GM12878 (cell line): ENCODE results near the gene GHDC. TPM values are rescaled to one million over a fixed set of nuclear protein-coding genes. Genes with fewer than 3 reads are reported as not detected.
"Not testable (repeated sequence)": the region's sequence is repeated elsewhere in the genome, so short reads cannot be mapped to it uniquely, and the experiment has no call there.

Experiments
- ATAC-seq: fragments of 200-7000 bp; cut with Tn5 transposase; 3 replicates; pipeline ENCODE4 v1.9.1; 2020; ENCODE audit warnings: mild to moderate bottlenecking, moderate library complexity
- BruUV-seq: library from RNA; stranded (reverse); fragments of 400-500 nt; replicated peaks from 2 replicates; lab custom pipeline; 2021; lab: Mats Ljungman, UMichigan
- CTCF ChIA-PET: fragments of 300-600 bp; sonication (Branson Sonifier 250); formaldehyde crosslinking; extraction: SDS; loops from one replicate; lab custom pipeline; 2021; ENCODE audit warnings: inconsistent platforms; lab: Yijun Ruan, JAX
- POLR2A ChIA-PET: fragments of 350-600 bp; formaldehyde crosslinking; extraction: SDS; loops from one replicate; lab custom pipeline; 2021; ENCODE audit warnings: inconsistent platforms; lab: Charles Lee
- RAD21 ChIA-PET: fragments of 300-600 bp; sonication (Branson Sonifier 250); formaldehyde crosslinking; loops from one replicate; lab custom pipeline; 2023; ENCODE audit warnings: antibody characterized with exemption; ENCODE audit not compliant: unreplicated experiment; lab: Charles Lee
- SMC1A ChIA-PET: fragments of 300-600 bp; sonication (Branson Sonifier 250); formaldehyde crosslinking; loops from one replicate; lab custom pipeline; 2023; ENCODE audit not compliant: unreplicated experiment, uncharacterized antibody; lab: Charles Lee
- DNase-seq: peaks from one replicate; pipeline ENCODE4 v3.0.0-alpha.2; 2011; ENCODE audit warnings: low read depth, low spot score
- FAIRE-seq: peaks from 3 replicates; lab custom pipeline; 2011; peaks lifted over from hg19 to GRCh38; lab: Jason Lieb, UNC
- H2AFZ ChIP-seq: 2 replicates; pipeline ENCODE4 v1.6.0; 2011; ENCODE audit warnings: low read depth, low read length, control low read depth; ENCODE audit not compliant: control insufficient read depth
- H3K27ac ChIP-seq: 2 replicates; pipeline ENCODE4 v1.5.1; 2011; ENCODE audit warnings: control low read depth; ENCODE audit not compliant: control insufficient read depth, insufficient read depth
- H3K27me3 ChIP-seq, 2 experiments: replicated peaks in 1 of 2; 2 replicates each; pipeline versions ENCODE4 v1.6.0 to v1.6.1; 2011; ENCODE audit warnings: low read length in 1 of 2; ENCODE audit not compliant: control insufficient read depth in 2 of 2, insufficient read depth in 2 of 2
- H3K36me3 ChIP-seq, 2 experiments: 2 replicates each; pipeline ENCODE4 v1.5.1; 2011; ENCODE audit warnings: low read length in 1 of 2; ENCODE audit not compliant: control insufficient read depth in 2 of 2, insufficient read depth in 2 of 2
- H3K4me1 ChIP-seq: 2 replicates; pipeline ENCODE4 v1.6.1; 2011; ENCODE audit warnings: mild to moderate bottlenecking, low read length, moderate library complexity, mixed read lengths; ENCODE audit not compliant: control insufficient read depth, insufficient read depth
- H3K4me2 ChIP-seq: 2 replicates; pipeline ENCODE4 v1.6.0; 2011; ENCODE audit warnings: control low read depth; ENCODE audit not compliant: control insufficient read depth, insufficient read depth
- H3K4me3 ChIP-seq: fragments of 200-600 bp; sonication (generic); 2 replicates; pipeline ENCODE4 v1.5.1; 2016
- H3K79me2 ChIP-seq: 2 replicates; pipeline ENCODE4 v1.6.0; 2011; ENCODE audit warnings: low read length; ENCODE audit not compliant: control insufficient read depth, insufficient read depth
- H3K9ac ChIP-seq: 2 replicates; pipeline ENCODE4 v1.8.0; 2011; ENCODE audit warnings: low read length, control low read depth, mixed read lengths; ENCODE audit not compliant: control insufficient read depth, insufficient read depth
- H3K9me3 ChIP-seq: replicated peaks from 3 replicates; pipeline ENCODE4 v1.5.1; 2011; ENCODE audit warnings: mild to moderate bottlenecking, low read length; ENCODE audit not compliant: control insufficient read depth, insufficient read depth
- H4K20me1 ChIP-seq: 2 replicates; pipeline ENCODE4 v1.6.0; 2011; ENCODE audit not compliant: control insufficient read depth, insufficient read depth
- BCL3 ChIP-seq: IDR thresholded peaks from 2 replicates; pipeline ENCODE4 v1.6.1; 2011; ENCODE audit warnings: borderline replicate concordance, low read depth, mild to moderate bottlenecking, moderate library complexity, low read length; ENCODE audit not compliant: insufficient read depth, poor library complexity, severe bottlenecking
- E2F8 ChIP-seq: fragments of 450-650 bp; IDR thresholded peaks from 2 replicates; pipeline ENCODE4 v1.6.1; 2018; ENCODE audit warnings: mild to moderate bottlenecking, low read depth, moderate library complexity; ENCODE audit not compliant: partially characterized antibody
- GABPA ChIP-seq: IDR thresholded peaks from 2 replicates; pipeline ENCODE4 v1.6.1; 2014; ENCODE audit warnings: antibody characterized with exemption, low read depth, mild to moderate bottlenecking, inconsistent platforms
- KDM1A ChIP-seq: fragments of 200-600 bp; sonication (generic); IDR thresholded peaks from 2 replicates; pipeline ENCODE4 v1.6.1; 2016; ENCODE audit warnings: borderline replicate concordance
- MLLT1 ChIP-seq: fragments of 450-650 bp; IDR thresholded peaks from 2 replicates; pipeline ENCODE4 v1.6.1; 2016; ENCODE audit warnings: mild to moderate bottlenecking
- RBBP5 ChIP-seq: fragments of 200-600 bp; sonication (generic); conservative IDR thresholded peaks from 2 replicates; pipeline ENCODE4 v1.6.1; 2016
- YBX1 ChIP-seq: fragments of 450-650 bp; IDR thresholded peaks from 2 replicates; pipeline ENCODE4 v1.6.1; 2016; ENCODE audit warnings: antibody characterized with exemption
- ZBTB33 ChIP-seq: fragments of 450-650 bp; IDR thresholded peaks from 2 replicates; pipeline ENCODE4 v1.6.1; 2017; ENCODE audit warnings: mild to moderate bottlenecking
- ZNF622 ChIP-seq: fragments of 450-650 bp; IDR thresholded peaks from 2 replicates; pipeline ENCODE4 v1.6.1; 2017; ENCODE audit warnings: mild to moderate bottlenecking, inconsistent platforms
- WGBS: methylation state at CpG from one replicate; pipeline ENCODE4 v1.1.6; 2016; ENCODE audit warnings: low lambda C conversion rate; ENCODE audit not compliant: insufficient replicate concordance, insufficient coverage; ENCODE audit errors: missing lambda C conversion rate; 5-methylcytosine and 5-hydroxymethylcytosine counted together
- in situ Hi-C: fragments of 300-500 bp; cut with MboI; formaldehyde crosslinking; loops from 9 replicates; pipeline ENCODE4 v1.14.3; 2018; ENCODE audit warnings: mixed read lengths
- intact Hi-C: fragments of 100-400 bp; cut with micrococcal nuclease; formaldehyde crosslinking; loops from one replicate; pipeline ENCODE4 v1.14.2; 2022; ENCODE audit not compliant: unreplicated experiment
- polyA plus RNA-seq, 11 experiments: library from polyadenylated mRNA; depleted of rRNA in 4 of 11; unstranded in 6 of 11; stranded (reverse) in 5 of 11; fragments of >200 nt; fragmentation: Nextera tagmentation in 4 of 11; fragmentation: Illumina TruSeq in 1 of 11; extraction: Ambion mirVana in 4 of 11; extraction: Trizol in 1 of 11; gene quantifications; 1 replicate in 1 of 11; 2 replicates in 10 of 11; pipeline versions ENCODE4 v1.2.1 to v1.2.3, GENCODE V29; 2011 to 2016; ENCODE audit warnings: inconsistent platforms in 2 of 11, missing spikeins in 2 of 11, low read depth in 1 of 11
- total RNA-seq, 4 experiments: library from RNA; depleted of rRNA in 3 of 4; stranded (reverse); fragments of >200 nt in 3 of 4; fragmentation: Illumina TruSeq in 1 of 4; extraction: Trizol in 1 of 4; gene quantifications; 2 replicates each; pipeline versions ENCODE4 v1.2.1 to v1.2.3, GENCODE V29; 2013 to 2021

GHDC gene
- total and polyA plus RNA-seq, 10 of the 15 experiments (the other 5 are each of a cell fraction or from before 2014, with no cell fraction given), result 0.72 to 20.6 (median 12.9) TPM

GRCh38 chr17:42240863-42241262, 46.6 kb upstream of the GHDC start:
- H4K20me1 ChIP-seq, POLR2A ChIA-PET, H3K9me3 ChIP-seq, CTCF ChIA-PET, H3K9ac ChIP-seq, DNase-seq, H3K27me3 ChIP-seq, H3K4me2 ChIP-seq, H3K79me2 ChIP-seq, FAIRE-seq, H3K27ac ChIP-seq, intact Hi-C loops, in situ Hi-C loops, ATAC-seq, H3K4me1 ChIP-seq, BruUV-seq, H3K4me3 ChIP-seq, H3K36me3 ChIP-seq, H2AFZ ChIP-seq: not testable (repeated sequence)
- SMC1A ChIA-PET, result interaction anchor here (0.9 kb wide), 1 partner anchor 10 kb away, joined by 3 read pairs; no protein-coding TSS in a partner anchor
- WGBS, result 70% methylated on average over 4 of the region's 4 CpGs
- RAD21 ChIA-PET, result interaction anchor here (1.0 kb wide), 1 partner anchor 162 kb away, joined by 4 read pairs; no protein-coding TSS in a partner anchor

GRCh38 chr17:42240201-42240600, 45.9 kb upstream of the GHDC start:
- H4K20me1 ChIP-seq, result no peaks in the 10 kb centered on the region
- ATAC-seq (no peak), FAIRE-seq (no peak), DNase-seq (no peak)
- CTCF ChIA-PET, result no interaction called here
- no TSS peak for BruUV-seq
- H3K9me3 ChIP-seq, result no peaks in the 10 kb centered on the region
- WGBS, result 98% methylated on average over 5 of the region's 5 CpGs
- H3K4me2 ChIP-seq, result no peak overlapping the region
- H3K79me2 ChIP-seq, result peaks cover 3% of the 10 kb centered on the region
- no peak overlapping the region for H3K27ac ChIP-seq
- H3K9ac ChIP-seq, result no peak overlapping the region
- H3K27me3 ChIP-seq, result no peaks in the 10 kb centered on the region
- no peaks in the 10 kb centered on the region for H3K36me3 ChIP-seq
- in situ Hi-C loops (no loop called here), intact Hi-C loops (no loop called here)
- RAD21 ChIA-PET, result interaction anchor here (1.0 kb wide), 1 partner anchor 163 kb away, joined by 4 read pairs; no protein-coding TSS in a partner anchor
- POLR2A ChIA-PET, result no interaction called here
- H3K4me3 ChIP-seq, result no peak overlapping the region
- SMC1A ChIA-PET, result interaction anchor here (0.9 kb wide), 1 partner anchor 11 kb away, joined by 3 read pairs; no protein-coding TSS in a partner anchor
- H2AFZ ChIP-seq, result no peak overlapping the region
- H3K4me1 ChIP-seq, result no peaks in the 10 kb centered on the region
- TF ChIP-seq BCL3 (no peak), ZNF622 (no peak), GABPA (no peak), KDM1A (no peak), YBX1 (no peak), ZBTB33 (no peak), RBBP5 (no peak), MLLT1 (no peak), E2F8 (no peak)
